ENCODE data around the gene DNMT3B.

DNA sequence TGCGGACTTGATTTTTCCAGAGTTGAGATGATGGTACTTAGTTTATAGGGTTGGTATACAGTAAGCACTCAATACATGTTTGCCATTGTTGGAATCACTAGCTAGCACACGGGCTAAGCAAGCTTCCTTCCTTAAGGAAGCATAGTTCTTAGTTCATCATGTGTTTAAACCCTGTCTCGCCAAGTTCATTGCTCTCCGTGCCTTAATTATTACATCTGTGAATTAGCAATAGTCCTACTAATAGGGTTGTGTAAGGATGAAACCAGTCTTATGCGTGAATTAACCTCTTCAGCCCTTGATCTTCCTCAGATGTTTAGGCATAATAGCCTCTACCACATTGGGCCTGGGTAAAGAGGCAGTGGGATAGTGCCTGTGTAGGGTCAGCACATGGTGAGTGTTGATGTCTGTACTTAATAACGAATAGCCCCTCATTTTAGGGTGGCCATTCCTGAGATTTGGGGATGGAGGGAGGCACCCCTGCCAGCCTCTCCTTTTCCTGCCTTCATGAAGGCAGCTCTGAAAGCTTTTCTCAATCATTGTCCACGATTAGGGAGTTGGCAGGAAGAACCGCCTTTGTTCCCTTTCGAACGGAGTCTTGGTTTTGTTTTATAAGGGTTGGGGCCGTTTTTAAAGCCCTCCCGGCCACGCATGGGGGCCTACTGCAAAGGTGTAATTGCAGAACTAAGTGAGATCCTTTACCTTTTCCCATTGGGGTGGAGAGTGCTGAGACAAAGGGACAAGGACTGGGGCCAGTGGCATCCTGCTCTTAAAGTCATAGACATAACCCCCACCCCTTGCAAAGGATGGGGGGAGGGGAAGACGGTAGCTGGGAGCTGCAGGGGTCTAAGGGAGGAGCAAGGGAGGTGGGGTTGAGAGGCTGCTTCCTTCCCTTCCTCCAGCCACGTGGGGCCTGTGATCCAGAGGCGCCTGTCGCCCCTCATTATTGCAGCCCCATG, 2.1 kb downstream of the DNMT3B start:
- TF ChIP-seq, protein P1, sequence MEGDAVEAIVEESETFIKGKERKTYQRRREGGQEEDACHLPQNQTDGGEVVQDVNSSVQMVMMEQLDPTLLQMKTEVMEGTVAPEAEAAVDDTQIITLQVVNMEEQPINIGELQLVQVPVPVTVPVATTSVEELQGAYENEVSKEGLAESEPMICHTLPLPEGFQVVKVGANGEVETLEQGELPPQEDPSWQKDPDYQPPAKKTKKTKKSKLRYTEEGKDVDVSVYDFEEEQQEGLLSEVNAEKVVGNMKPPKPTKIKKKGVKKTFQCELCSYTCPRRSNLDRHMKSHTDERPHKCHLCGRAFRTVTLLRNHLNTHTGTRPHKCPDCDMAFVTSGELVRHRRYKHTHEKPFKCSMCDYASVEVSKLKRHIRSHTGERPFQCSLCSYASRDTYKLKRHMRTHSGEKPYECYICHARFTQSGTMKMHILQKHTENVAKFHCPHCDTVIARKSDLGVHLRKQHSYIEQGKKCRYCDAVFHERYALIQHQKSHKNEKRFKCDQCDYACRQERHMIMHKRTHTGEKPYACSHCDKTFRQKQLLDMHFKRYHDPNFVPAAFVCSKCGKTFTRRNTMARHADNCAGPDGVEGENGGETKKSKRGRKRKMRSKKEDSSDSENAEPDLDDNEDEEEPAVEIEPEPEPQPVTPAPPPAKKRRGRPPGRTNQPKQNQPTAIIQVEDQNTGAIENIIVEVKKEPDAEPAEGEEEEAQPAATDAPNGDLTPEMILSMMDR (IDR thresholded peaks at IDR 0.05): no peak
- TF ChIP-seq POLR2AphosphoS5 (IDR thresholded peaks at IDR 0.05; ENCODE audit: low read depth, low read length) (no peak), SIN3A (IDR thresholded peaks at IDR 0.05; ENCODE audit: borderline replicate concordance, insufficient read depth, low read depth, low read length) (no peak)
